Right renal pelvis (tissue), 4 donors: Measurements from ENCODE around the gene GPN2. TPM values are rescaled to one million over a fixed set of nuclear protein-coding genes. Genes with fewer than 3 reads are reported as not detected.
A peak's percentile ranks its signal among the peaks of the same experiment; 100 is the strongest.
"Not testable (repeated sequence)": the region's sequence is repeated elsewhere in the genome, so short reads cannot be mapped to it uniquely, and the experiment has no call there.

Experiments
- DNase-seq, 4 donors: peaks; one replicate each; pipeline ENCODE4 v3.0.0-alpha.2; 2013; ENCODE audit warnings: low read depth in 4 of 4, low spot score in 3 of 4, missing footprints in 1 of 4
- polyA plus RNA-seq, 4 donors: library from polyadenylated mRNA; unstranded; fragments of 120-200 nt; gene quantifications; one replicate each; pipeline ENCODE4 v1.2.1, GENCODE V29; 2013; ENCODE audit not compliant: insufficient read length in 4 of 4

Gene GPN2
- polyA plus RNA-seq, 4 donors = 28.1 to 34.1 (median 29.8) TPM

DNA sequence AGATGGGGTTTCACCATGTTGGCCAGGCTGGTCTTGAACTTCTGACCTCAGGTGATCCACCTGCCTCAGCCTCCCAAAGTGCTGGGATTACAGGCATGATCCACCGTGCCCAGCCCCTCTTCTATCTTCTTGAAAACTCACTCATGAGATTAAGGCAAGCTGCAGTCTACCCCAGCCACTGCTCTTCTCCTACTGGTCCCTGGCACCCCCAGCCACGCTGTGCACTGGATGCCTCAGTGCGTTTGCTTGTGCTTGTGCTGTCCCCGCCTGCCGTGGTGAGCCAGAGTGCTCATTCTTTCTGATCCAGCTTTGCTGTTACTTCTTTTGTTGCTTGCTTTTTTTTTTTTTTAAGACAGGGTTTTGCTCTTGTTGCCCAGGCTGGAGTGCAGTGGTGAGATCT, 52.4 kb downstream of the GPN2 start:
- not testable (repeated sequence) for DNase-seq

DNA sequence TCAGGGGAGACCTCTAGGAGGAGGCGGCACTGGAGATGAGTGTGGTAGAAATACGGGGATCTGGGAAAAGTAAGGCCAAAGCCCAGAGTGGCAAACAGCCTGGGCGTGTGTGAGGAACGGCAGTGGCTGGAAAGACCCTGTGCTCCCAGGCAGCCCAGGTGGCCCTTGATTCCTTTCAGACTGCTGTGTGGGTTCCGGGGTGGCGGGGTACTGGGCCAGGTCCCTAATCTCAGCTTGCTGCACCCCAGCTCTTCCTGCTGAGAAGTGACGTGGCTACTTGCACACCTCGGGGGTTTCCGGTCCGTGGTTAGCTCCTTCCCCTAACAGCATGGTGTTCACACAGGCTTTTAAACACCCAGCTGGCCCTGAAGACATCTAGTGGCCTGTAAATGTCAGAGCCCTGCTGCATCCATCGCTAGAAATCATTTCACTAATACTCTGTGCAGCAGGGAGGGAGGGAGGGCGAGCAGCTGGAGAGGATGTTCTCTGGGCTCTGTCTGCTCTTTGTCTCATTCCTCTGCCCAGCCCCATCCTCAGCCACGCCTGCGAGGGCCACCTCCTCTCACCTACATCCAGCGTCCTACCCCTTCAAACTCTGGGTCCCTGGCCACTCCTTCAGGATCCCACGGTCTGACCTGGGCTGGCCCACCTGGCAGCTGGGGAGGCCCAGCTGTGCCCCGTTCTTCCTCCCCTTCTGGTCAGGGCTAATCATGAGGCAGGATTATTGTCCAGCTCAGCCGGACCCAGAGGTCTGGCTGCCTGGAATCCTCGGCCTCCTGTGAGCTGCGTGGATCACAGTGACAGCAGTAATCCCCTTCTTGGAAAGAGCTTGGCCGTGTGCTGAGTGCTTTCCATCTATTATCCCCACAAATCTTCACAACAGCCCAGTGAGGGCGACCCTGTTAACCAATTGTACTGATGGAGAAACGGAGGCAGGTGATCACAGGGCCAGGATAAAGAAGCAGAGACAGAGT, 56.4 kb downstream of the GPN2 start:
- DNase-seq = no peak

DNA sequence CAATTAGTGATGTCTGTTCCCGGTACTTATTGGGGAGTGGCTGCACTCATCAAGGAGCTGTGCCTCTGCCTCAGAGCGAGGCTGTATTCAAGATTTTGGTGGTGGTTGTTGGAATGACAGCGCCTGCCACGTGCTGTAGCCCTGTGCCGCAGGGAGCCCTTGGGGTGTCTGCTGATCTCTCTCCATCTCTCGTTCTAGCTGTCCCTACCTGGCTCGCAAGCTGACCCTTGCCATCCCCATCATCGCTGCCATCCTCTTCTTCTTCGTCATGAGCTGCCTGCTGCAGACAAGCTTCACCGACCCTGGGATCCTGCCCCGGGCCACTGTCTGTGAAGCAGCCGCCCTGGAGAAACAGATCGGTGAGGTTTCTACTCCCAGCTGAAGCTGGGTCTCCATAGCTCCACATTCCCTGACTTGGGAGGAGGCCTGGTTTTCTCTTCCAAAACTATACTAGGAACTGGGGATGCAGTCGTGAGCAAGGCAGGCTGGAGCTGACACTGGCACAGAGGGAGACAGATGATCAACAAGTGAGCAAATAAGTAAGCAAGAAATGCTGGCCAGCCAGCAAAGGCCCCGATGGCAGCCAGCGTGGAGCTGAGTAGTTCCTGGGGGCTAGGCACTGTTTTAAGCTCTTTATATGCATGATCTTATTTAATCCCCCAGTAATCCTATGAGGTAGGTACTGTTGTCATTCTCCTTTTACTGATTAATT, 57.7 kb downstream of the GPN2 start:
- no peak for DNase-seq

GRCh38 chr1:26831546-26832248, 58.4 kb downstream of the GPN2 start:
- DNase-seq = no peak

GRCh38 chr1:26831059-26831458, 59.0 kb downstream of the GPN2 start:
- no peak for DNase-seq

- DNase-seq = no peak
Observed at GRCh38 chr1:26829184-26829911, 60.7 kb downstream of the GPN2 start.

DNA sequence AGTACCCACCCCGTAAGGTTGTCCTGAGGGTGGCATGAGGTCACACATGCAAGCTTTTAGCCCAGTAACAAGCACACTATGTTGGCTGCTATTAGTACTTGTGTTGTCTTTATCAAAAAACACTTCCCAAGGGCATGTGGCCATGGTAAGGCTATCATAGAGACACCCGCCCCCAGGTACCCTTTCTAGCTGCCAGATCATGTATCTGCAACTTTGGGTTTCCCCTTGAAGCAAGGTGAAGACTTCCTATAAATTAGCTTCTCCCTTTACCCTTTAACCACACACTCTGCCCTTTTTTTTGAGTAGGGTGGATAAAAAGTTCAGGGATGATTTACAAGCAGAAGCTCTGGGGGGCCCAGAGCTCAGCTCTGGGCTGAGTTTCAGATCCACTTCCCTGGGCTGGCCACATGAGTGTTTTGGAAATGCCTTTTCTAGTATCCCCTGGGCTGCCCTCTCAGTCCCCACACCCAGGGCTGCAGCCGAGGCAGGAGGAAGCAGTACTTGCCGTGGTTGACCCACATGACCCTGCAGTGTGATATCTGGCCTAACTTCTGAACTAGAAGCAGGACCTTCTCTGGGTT, 61.6 kb downstream of the GPN2 start:
- no peak for DNase-seq

- peak in 1 of 4 donors; percentile 20 for DNase-seq
Observed at GRCh38 chr1:26827663-26828062, 62.4 kb downstream of the GPN2 start.

GRCh38 chr1:26827106-26827604, 62.9 kb downstream of the GPN2 start:
- no peak for DNase-seq

DNA sequence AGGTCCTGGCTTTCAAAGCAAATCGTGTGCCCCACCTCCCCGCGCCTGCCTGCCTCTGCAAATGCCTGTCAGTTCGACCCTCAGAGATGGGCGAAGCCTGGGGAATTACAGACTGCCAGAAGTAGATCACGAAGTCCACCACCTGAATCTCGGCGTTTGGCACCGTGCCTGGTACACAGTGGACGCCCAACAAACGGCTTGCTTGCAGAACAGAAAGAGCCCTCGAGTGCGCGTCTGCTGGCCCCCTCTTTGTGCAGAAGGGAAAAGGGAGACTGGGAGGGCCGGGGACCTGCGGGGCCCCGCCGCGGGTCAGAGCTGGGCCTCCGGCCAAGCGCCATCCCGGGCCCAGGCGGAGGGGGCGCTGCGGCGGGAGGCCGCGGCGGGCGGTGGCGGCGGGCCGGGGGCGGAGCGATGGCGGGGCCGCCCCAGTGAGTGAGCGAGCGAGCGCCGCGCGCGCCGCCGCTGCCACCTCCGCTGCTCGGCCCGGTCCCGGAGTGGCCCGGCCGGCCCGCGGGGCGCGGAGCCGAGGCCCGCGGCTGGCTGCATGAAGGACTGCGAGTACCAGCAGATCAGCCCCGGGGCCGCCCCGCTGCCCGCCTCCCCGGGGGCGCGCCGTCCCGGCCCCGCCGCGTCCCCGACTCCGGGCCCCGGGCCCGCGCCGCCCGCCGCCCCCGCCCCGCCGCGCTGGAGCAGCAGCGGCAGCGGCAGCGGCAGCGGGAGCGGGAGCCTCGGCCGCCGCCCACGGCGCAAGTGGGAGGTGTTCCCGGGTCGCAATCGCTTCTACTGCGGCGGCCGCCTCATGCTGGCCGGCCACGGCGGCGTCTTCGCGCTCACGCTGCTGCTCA, 63.6 kb downstream of the GPN2 start, which contains the start of gene ZDHHC18:
TSS of gene ZDHHC18 (plus strand) at position 428 of the 845 bp plus-strand sequence. CDS start at position 545, 117 bp downstream.
- DNase-seq = peak in 2 of 4 donors; percentile 48 to 52

Other genes starting within 250 kb of the GPN2 start
- 100 to 1,000 TPM in 1 of 4 donors, 10 to 100 TPM in 3; 85.5 to 102 (median 90.5) TPM for gene ARID1A, start 194.3 kb downstream of the GPN2 start, polyA plus RNA-seq
- gene PIGV, start 102.3 kb downstream of the GPN2 start, polyA plus RNA-seq = 10 to 100 TPM; 18.1 to 19.1 (median 18.5) TPM
- gene ZDHHC18, start 63.6 kb downstream of the GPN2 start, polyA plus RNA-seq = 10 to 100 TPM; 20.7 to 23.2 (median 22.1) TPM
- gene SFN, start 27.1 kb downstream of the GPN2 start, polyA plus RNA-seq = under 1 TPM; 0.58 to 0.91 (median 0.72) TPM
- 10 to 100 TPM; 12.0 to 17.0 (median 14.7) TPM for gene GPATCH3, start 10.2 kb upstream of the GPN2 start, polyA plus RNA-seq
- gene NR0B2, start 23.7 kb upstream of the GPN2 start, polyA plus RNA-seq = 1 to 10 TPM; 1.2 to 1.8 (median 1.6) TPM
- 10 to 100 TPM; 86.4 to 99.3 (median 90.3) TPM for gene NUDC, start 31.5 kb upstream of the GPN2 start, polyA plus RNA-seq
- 10 to 100 TPM in 2 of 4 donors, 1 to 10 TPM in 2; 9.2 to 11.1 (median 10.0) TPM for gene KDF1, start 70.2 kb upstream of the GPN2 start, polyA plus RNA-seq
- gene TRNP1, start 103.4 kb upstream of the GPN2 start, polyA plus RNA-seq = 1 to 10 TPM; 6.3 to 8.1 (median 7.9) TPM
- 1 to 10 TPM in 3 of 4 donors, under 1 TPM in 1; 0.80 to 1.2 (median 1.1) TPM for gene TENT5B, start 122.6 kb upstream of the GPN2 start, polyA plus RNA-seq